Keratinocyte (primary cell): Measurements from ENCODE around the gene LACC1. TPM values are rescaled to one million over a fixed set of nuclear protein-coding genes. Genes with fewer than 3 reads are reported as not detected.

Experiments
- DNase-seq: peaks from one replicate; pipeline ENCODE4 v3.0.0-alpha.2; 2011; ENCODE audit warnings: low read depth, missing footprints, low spot score
- FAIRE-seq: peaks from 2 replicates; lab custom pipeline; 2011; peaks lifted over from hg19 to GRCh38; lab: Jason Lieb, UNC
- H2AFZ ChIP-seq: 2 replicates; pipeline ENCODE4 v1.6.0; 2012; ENCODE audit warnings: low read length, control low read depth, inconsistent platforms; ENCODE audit not compliant: control insufficient read depth
- H3K27ac ChIP-seq: 2 replicates; pipeline ENCODE4 v1.5.1; 2011; ENCODE audit warnings: low read length; ENCODE audit not compliant: control insufficient read depth, insufficient read depth
- H3K27me3 ChIP-seq: 3 replicates; pipeline ENCODE4 v1.6.0; 2011; ENCODE audit warnings: low read length; ENCODE audit not compliant: control insufficient read depth, insufficient read depth; ENCODE audit errors: extremely low read depth
- H3K36me3 ChIP-seq, 2 experiments: 2 replicates in 1 of 2; 3 replicates in 1 of 2; pipeline ENCODE4 v1.5.1; 2011; ENCODE audit warnings: low read length in 2 of 2, mild to moderate bottlenecking in 1 of 2; ENCODE audit not compliant: control insufficient read depth in 2 of 2, insufficient read depth in 2 of 2; ENCODE audit errors: extremely low read depth in 1 of 2
- H3K4me1 ChIP-seq: 3 replicates; pipeline ENCODE4 v1.5.1; 2011; ENCODE audit warnings: low read length; ENCODE audit not compliant: control insufficient read depth, insufficient read depth; ENCODE audit errors: extremely low read depth
- H3K4me2 ChIP-seq: 3 replicates; pipeline ENCODE4 v1.6.0; 2011; ENCODE audit warnings: low read depth, low read length; ENCODE audit not compliant: control insufficient read depth, insufficient read depth; ENCODE audit errors: extremely low read depth
- H3K4me3 ChIP-seq, 3 experiments: fragments of 200-600 bp in 1 of 3; sonication (generic) in 1 of 3; 2 replicates in 2 of 3; 3 replicates in 1 of 3; pipeline ENCODE4 v1.5.1; 2011 to 2016; ENCODE audit warnings: low read length in 3 of 3, mild to moderate bottlenecking in 3 of 3, control low read depth in 2 of 3, inconsistent platforms in 1 of 3, low read depth in 1 of 3, mixed read lengths in 1 of 3, mixed run types in 1 of 3, moderate library complexity in 1 of 3; ENCODE audit not compliant: control insufficient read depth in 2 of 3, insufficient read depth in 2 of 3; ENCODE audit errors: extremely low read depth in 1 of 3
- H3K79me2 ChIP-seq: 2 replicates; pipeline ENCODE4 v1.6.0; 2012; ENCODE audit warnings: low read length; ENCODE audit not compliant: control insufficient read depth, insufficient read depth
- H3K9ac ChIP-seq: 3 replicates; pipeline ENCODE4 v1.6.0; 2011; ENCODE audit warnings: low read length; ENCODE audit not compliant: control insufficient read depth, insufficient read depth; ENCODE audit errors: extremely low read depth
- H3K9me1 ChIP-seq: 3 replicates; pipeline ENCODE4 v1.6.0; 2011; ENCODE audit warnings: low read length; ENCODE audit not compliant: control insufficient read depth, insufficient read depth; ENCODE audit errors: extremely low read depth
- H3K9me3 ChIP-seq: 2 replicates; pipeline ENCODE4 v1.5.1; 2012; ENCODE audit warnings: low read depth, low read length; ENCODE audit not compliant: control insufficient read depth
- H4K20me1 ChIP-seq: 3 replicates; pipeline ENCODE4 v1.6.0; 2011; ENCODE audit warnings: low read length; ENCODE audit not compliant: control insufficient read depth, insufficient read depth; ENCODE audit errors: extremely low read depth
- CTCF ChIP-seq, 3 experiments: IDR thresholded peaks in 1 of 3; conservative IDR thresholded peaks in 1 of 3; optimal IDR thresholded peaks in 1 of 3; 2 replicates in 2 of 3; 3 replicates in 1 of 3; pipeline versions ENCODE3 to v1.5.1; 2011; ENCODE audit warnings: low read length in 3 of 3, mild to moderate bottlenecking in 3 of 3, moderate library complexity in 2 of 3, control low read depth in 1 of 3, inconsistent platforms in 1 of 3; ENCODE audit not compliant: insufficient read depth in 2 of 3; ENCODE audit errors: extremely low read depth in 1 of 3
- EZH2 ChIP-seq: IDR thresholded peaks from one replicate; pipeline ENCODE4 v1.6.1; 2012; ENCODE audit warnings: inconsistent platforms, mild to moderate bottlenecking, low read length, moderate library complexity
- dilution Hi-C: fragments of 300-500 bp; cut with MboI; formaldehyde crosslinking; loops from one replicate; pipeline ENCODE4 v1.7.0; 2020; ENCODE audit warnings: low sequenced_read_pairs; ENCODE audit not compliant: extremely low pct_ligation_motif_present
- polyA plus RNA-seq, 5 experiments: library from polyadenylated mRNA; depleted of rRNA in 3 of 5; stranded (reverse) in 3 of 5; stranded (forward) in 1 of 5; unstranded in 1 of 5; fragments of >200 nt; gene quantifications; 1 replicate in 1 of 5; 2 replicates in 3 of 5; 3 replicates in 1 of 5; pipeline versions ENCODE4 v1.2.1 to v1.2.3, GENCODE V29; 2011 to 2012; ENCODE audit warnings: missing spikeins in 2 of 5, low read depth in 1 of 5, low replicate concordance in 1 of 5

The LACC1 gene
- polyA plus RNA-seq, 1 donor (not counting 4 experiments of a cell fraction or from before 2014, with no cell fraction given), result 6.5 TPM

GRCh38 chr13:43831088-43831487 lies 48.6 kb upstream of the LACC1 start:
- Histone ChIP-seq H3K9me3 (no peaks in the 10 kb centered on the region), H3K36me3 (no peaks in the 10 kb centered on the region), H3K27ac (peak overlapping the region; percentile 37), H3K79me2 (no peaks in the 10 kb centered on the region), H3K27me3 (no peaks in the 10 kb centered on the region), H3K4me1 (peaks cover 10% of the 10 kb centered on the region), H3K9me1 (no peaks in the 10 kb centered on the region), H2AFZ (no peak overlapping the region), H3K4me3 (no peak overlapping the region), H3K4me2 (peak overlapping the region; percentile 49), H4K20me1 (no peaks in the 10 kb centered on the region), H3K9ac (no peak overlapping the region)
- TF ChIP-seq EZH2, result no peak
- no peak for TF ChIP-seq CTCF (optimal IDR thresholded peaks at IDR 0.05 in 1 of 3, IDR thresholded peaks at IDR 0.05 in 1 of 3, conservative IDR thresholded peaks at IDR 0.05 in 1 of 3; ENCODE audit: extremely low read depth in 1 of 3, insufficient read depth in 2 of 3, low read length in 3 of 3)
- FAIRE-seq (peak; percentile 80), DNase-seq (no peak)
- dilution Hi-C loops, result no loop called here

- Histone ChIP-seq H3K4me3 (no peak overlapping the region), H2AFZ (no peak overlapping the region), H4K20me1 (no peaks in the 10 kb centered on the region), H3K27ac (no peak overlapping the region), H3K9ac (no peak overlapping the region), H3K79me2 (no peaks in the 10 kb centered on the region), H3K9me1 (no peaks in the 10 kb centered on the region), H3K36me3 (no peaks in the 10 kb centered on the region), H3K9me3 (no peaks in the 10 kb centered on the region), H3K4me1 (peaks cover 5% of the 10 kb centered on the region), H3K27me3 (no peaks in the 10 kb centered on the region), H3K4me2 (no peak overlapping the region)
- FAIRE-seq (no peak), DNase-seq (no peak)
- dilution Hi-C loops, result no loop called here
- TF ChIP-seq EZH2, result no peak
Observed at GRCh38 chr13:43835701-43836100, 44.0 kb upstream of the LACC1 start.

- Histone ChIP-seq H2AFZ (no peak overlapping the region), H3K9me1 (no peaks in the 10 kb centered on the region), H3K36me3 (no peaks in the 10 kb centered on the region), H3K9ac (no peak overlapping the region), H3K4me3 (no peak overlapping the region), H3K4me2 (no peak overlapping the region), H3K27ac (no peak overlapping the region), H3K27me3 (no peaks in the 10 kb centered on the region), H4K20me1 (no peaks in the 10 kb centered on the region), H3K79me2 (no peaks in the 10 kb centered on the region), H3K4me1 (no peaks in the 10 kb centered on the region), H3K9me3 (no peaks in the 10 kb centered on the region)
- FAIRE-seq (no peak), DNase-seq (no peak)
- TF ChIP-seq EZH2 (no peak), CTCF (optimal IDR thresholded peaks at IDR 0.05 in 1 of 3, IDR thresholded peaks at IDR 0.05 in 1 of 3, conservative IDR thresholded peaks at IDR 0.05 in 1 of 3; ENCODE audit: extremely low read depth in 1 of 3, insufficient read depth in 2 of 3, low read length in 3 of 3) (no peak)
- dilution Hi-C loops, result no loop called here
Observed at GRCh38 chr13:43838909-43839308, 40.8 kb upstream of the LACC1 start.
